ENCODE results near the gene PGAM2. TPM values are rescaled to one million over a fixed set of nuclear protein-coding genes. Genes with fewer than 3 reads are reported as not detected.

PGAM2 gene
- total RNA-seq, 1 experiment from 2014 or later = 8.7 TPM

DNA sequence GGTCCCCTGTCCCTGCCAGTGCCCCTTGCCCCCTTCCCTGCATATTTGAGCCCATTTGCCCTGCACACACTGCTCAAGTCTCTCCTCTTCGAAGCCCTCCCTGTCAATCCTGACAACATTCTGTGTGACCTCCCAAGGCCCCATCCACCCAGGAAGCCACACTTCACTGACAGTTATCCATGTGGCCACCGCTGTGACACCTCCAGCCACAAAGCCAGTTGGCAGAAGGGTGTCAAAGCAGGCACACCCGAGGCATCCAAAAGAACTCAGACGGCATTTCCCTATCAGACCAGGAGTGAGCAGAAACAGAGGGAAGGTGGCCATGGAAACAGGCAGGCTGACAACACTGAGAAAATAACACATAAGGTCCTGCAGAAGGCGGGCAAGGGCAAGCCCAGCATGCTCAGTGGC, 12.3 kb upstream of the PGAM2 start:
- no peak overlapping the region for H2AK5ac ChIP-seq (ENCODE audit: insufficient read length, low read length)
- H2BK12ac ChIP-seq (ENCODE audit: insufficient read length, low read depth, low read length) = no peak overlapping the region
- no peak overlapping the region for H4K5ac ChIP-seq (ENCODE audit: insufficient read length, low read depth, low read length)
- no peaks in the 10 kb centered on the region for H3K9me3 Mint-ChIP-seq
- no peak overlapping the region for H3K4me3 Mint-ChIP-seq
- no peak overlapping the region for H2BK15ac ChIP-seq (ENCODE audit: low read depth, low read length)
- no peak overlapping the region for H3K18ac ChIP-seq (ENCODE audit: insufficient read length, low read depth, low read length)
- no peak for DNase-seq
- no peak overlapping the region for H2BK20ac ChIP-seq (ENCODE audit: low read depth, low read length, poor library complexity, severe bottlenecking)
- H3K79me2 ChIP-seq (ENCODE audit: insufficient read depth, low read length) = no peaks in the 10 kb centered on the region
- H3K27ac ChIP-seq (ENCODE audit: insufficient read length, low read depth, low read length) = no peak overlapping the region
- no peak overlapping the region for H3K14ac ChIP-seq (ENCODE audit: insufficient read depth, low read length)
- no peaks in the 10 kb centered on the region for H4K20me1 ChIP-seq (ENCODE audit: control insufficient read depth, insufficient read depth, insufficient read length)
- H4K8ac ChIP-seq (replicated peaks; ENCODE audit: insufficient read length, low read depth, low read length) = no peak overlapping the region
- TF ChIP-seq, protein P1, sequence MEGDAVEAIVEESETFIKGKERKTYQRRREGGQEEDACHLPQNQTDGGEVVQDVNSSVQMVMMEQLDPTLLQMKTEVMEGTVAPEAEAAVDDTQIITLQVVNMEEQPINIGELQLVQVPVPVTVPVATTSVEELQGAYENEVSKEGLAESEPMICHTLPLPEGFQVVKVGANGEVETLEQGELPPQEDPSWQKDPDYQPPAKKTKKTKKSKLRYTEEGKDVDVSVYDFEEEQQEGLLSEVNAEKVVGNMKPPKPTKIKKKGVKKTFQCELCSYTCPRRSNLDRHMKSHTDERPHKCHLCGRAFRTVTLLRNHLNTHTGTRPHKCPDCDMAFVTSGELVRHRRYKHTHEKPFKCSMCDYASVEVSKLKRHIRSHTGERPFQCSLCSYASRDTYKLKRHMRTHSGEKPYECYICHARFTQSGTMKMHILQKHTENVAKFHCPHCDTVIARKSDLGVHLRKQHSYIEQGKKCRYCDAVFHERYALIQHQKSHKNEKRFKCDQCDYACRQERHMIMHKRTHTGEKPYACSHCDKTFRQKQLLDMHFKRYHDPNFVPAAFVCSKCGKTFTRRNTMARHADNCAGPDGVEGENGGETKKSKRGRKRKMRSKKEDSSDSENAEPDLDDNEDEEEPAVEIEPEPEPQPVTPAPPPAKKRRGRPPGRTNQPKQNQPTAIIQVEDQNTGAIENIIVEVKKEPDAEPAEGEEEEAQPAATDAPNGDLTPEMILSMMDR (conservative IDR thresholded peaks at IDR 0.05) = no peak
- H3K4me1 Mint-ChIP-seq = peaks cover 7 to 10% of the 10 kb centered on the region in 2 experiments; a peak in 2 of 4 replicates
- no peak overlapping the region for H3K4ac ChIP-seq (ENCODE audit: low read depth, low read length)
- H3K23me2 ChIP-seq (ENCODE audit: insufficient read length, low read depth, low read length, poor library complexity, severe bottlenecking) = no peaks in the 10 kb centered on the region
- no peak overlapping the region for H3K4me2 ChIP-seq (ENCODE audit: insufficient read depth, insufficient read length, low read length)
- H3T11ph ChIP-seq (ENCODE audit: low read length) = no peak overlapping the region
- no peak overlapping the region for H2AFZ ChIP-seq (ENCODE audit: low read length)
- no peak overlapping the region for H2BK120ac ChIP-seq (ENCODE audit: low read depth, low read length, poor library complexity, severe bottlenecking)
- peaks cover 19 to 59% (median 52%) of the 10 kb centered on the region in 3 experiments for H3K36me3 Mint-ChIP-seq (ENCODE audit: insufficient read depth in 1 of 3, low read depth in 3 of 3)
- H3K9ac ChIP-seq (ENCODE audit: extremely low read depth, insufficient read length, low read length) = no peak overlapping the region
- H3K9me3 ChIP-seq (ENCODE audit: control insufficient read depth, low read depth, low read length) = no peaks in the 10 kb centered on the region
- no CpG with 5 or more reads among the region's 5 CpGs for WGBS (ENCODE audit: extremely low coverage, insufficient read length, low lambda C conversion rate)
- no peak overlapping the region for H2BK5ac ChIP-seq (ENCODE audit: insufficient read length, low read length)
- no peaks in the 10 kb centered on the region for H3K27me3 Mint-ChIP-seq (ENCODE audit: low read depth)
- peaks cover 4% of the 10 kb centered on the region; the same call in 1 of the 2 replicates for H3K4me1 ChIP-seq (ENCODE audit: insufficient read depth, low read length)
- no peaks in the 10 kb centered on the region for H3K27me3 ChIP-seq (ENCODE audit: insufficient read depth, low read length)
- no peak overlapping the region for H3K56ac ChIP-seq (ENCODE audit: insufficient read length, low read depth, low read length)
- H3K23ac ChIP-seq (ENCODE audit: insufficient read length, low read depth, low read length) = no peak overlapping the region
- H3K27ac Mint-ChIP-seq = peak overlapping the region in 1 of 3 experiments; percentile 45; a peak in 1 of 7 replicates
- H3K79me1 ChIP-seq (ENCODE audit: insufficient read depth, low read depth, low read length, poor library complexity, severe bottlenecking) = no peaks in the 10 kb centered on the region
- H4K91ac ChIP-seq (ENCODE audit: insufficient read length, low read depth, low read length) = no peak overlapping the region

Measured in H9 (cell line).